GM19238 (cell line): ENCODE measurements around the gene WDR5.

Source experiments
- DNase-seq: peaks from one replicate; pipeline ENCODE4 v3.0.0; 2011; ENCODE audit warnings: low spot score; ENCODE audit not compliant: insufficient read length

The WDR5 gene

GRCh38 chr9:134206311-134207300, 70.7 kb downstream of the WDR5 start:
- DNase-seq = no peak

GRCh38 chr9:134208310-134208841, 72.5 kb downstream of the WDR5 start:
- no peak for DNase-seq

- DNase-seq = no peak
These were observed 73.3 kb downstream of the WDR5 start for GRCh38 chr9:134208981-134209725.
